GM19043 (cell line): ENCODE measurements around the gene CEP55.
"Not testable (repeated sequence)": the region's sequence is repeated elsewhere in the genome, so short reads cannot be mapped to it uniquely, and the experiment has no call there.

ENCODE experiments used
- ATAC-seq: cut with Tn5 transposase; IDR thresholded peaks from one replicate; pipeline ENCODE4 v1.9.1; 2021; ENCODE audit warnings: low read depth; ENCODE audit not compliant: unreplicated experiment

Gene CEP55

GRCh38 chr10:93505075-93505474 is 8.7 kb downstream of the CEP55 start:
- ATAC-seq, result no peak

DNA sequence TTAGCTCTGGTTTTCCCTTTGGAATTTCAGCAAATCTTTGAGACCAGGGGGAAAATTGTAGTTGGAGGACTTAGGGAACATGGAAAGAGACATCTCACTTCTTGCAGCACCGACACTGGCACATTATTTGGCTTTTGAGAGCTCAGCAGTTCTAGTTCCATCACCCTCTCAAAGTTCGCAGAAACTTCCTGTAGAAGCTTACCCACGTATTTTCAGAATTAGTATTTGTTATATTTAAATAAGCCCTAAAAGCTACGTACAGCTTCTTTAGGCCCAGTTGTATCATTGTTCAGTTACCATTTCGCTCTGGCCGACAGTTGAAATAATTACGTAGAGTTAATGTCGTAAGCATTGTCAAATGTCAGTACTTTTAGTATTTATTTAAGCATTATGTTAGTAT is 13.4 kb downstream of the CEP55 start:
- no peak for ATAC-seq

DNA sequence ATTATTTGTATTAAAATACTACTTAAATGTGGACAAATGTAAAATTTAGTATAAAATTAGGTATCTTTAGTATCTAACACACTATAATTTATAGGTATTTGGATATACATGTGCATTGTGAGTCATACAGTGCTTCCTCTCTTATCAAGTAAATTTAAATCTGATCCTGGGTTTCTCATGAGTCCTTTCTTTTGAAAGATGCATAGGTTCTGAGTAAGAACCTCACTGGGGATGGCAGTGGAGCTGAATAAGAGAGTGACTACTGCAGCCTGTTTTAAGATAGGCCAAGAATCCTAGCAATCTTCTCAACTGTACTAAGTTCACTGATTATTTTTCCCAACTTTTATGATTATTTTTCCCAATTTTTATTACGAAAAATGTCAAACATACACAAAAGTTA is 16.2 kb downstream of the CEP55 start:
- no peak for ATAC-seq

GRCh38 chr10:93513091-93513490 is 16.7 kb downstream of the CEP55 start:
- ATAC-seq, result no peak

DNA sequence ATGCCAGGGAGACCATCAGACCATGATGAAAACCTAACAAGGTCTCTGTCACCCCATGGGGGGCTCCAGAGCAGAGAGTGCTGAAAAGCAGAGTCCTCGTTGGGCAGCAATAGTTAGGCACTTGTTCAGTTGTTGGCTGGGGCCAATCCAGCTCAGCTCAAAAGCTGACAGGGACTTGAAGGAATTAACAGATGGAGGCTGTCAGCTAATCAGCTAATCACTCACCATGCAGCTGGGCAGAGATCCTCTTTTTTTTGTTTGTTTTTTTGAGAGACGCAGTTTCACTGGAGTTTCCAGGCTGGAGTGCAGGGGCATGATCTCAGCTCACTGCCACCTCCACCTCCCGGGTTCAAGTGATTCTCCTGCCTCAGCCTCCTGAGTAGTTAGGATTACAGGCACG is 18.1 kb downstream of the CEP55 start:
- ATAC-seq, result no peak

GRCh38 chr10:93515071-93516005 is 18.9 kb downstream of the CEP55 start:
- no peak for ATAC-seq

GRCh38 chr10:93516006-93516380 is 19.6 kb downstream of the CEP55 start:
- ATAC-seq, result no peak

- ATAC-seq, result no peak
These were observed 22.1 kb downstream of the CEP55 start for GRCh38 chr10:93518531-93518930.

GRCh38 chr10:93535293-93535692 is 38.9 kb downstream of the CEP55 start:
- ATAC-seq, result no peak

GRCh38 chr10:93540871-93541270 is 44.5 kb downstream of the CEP55 start:
- ATAC-seq, result not testable (repeated sequence)

DNA sequence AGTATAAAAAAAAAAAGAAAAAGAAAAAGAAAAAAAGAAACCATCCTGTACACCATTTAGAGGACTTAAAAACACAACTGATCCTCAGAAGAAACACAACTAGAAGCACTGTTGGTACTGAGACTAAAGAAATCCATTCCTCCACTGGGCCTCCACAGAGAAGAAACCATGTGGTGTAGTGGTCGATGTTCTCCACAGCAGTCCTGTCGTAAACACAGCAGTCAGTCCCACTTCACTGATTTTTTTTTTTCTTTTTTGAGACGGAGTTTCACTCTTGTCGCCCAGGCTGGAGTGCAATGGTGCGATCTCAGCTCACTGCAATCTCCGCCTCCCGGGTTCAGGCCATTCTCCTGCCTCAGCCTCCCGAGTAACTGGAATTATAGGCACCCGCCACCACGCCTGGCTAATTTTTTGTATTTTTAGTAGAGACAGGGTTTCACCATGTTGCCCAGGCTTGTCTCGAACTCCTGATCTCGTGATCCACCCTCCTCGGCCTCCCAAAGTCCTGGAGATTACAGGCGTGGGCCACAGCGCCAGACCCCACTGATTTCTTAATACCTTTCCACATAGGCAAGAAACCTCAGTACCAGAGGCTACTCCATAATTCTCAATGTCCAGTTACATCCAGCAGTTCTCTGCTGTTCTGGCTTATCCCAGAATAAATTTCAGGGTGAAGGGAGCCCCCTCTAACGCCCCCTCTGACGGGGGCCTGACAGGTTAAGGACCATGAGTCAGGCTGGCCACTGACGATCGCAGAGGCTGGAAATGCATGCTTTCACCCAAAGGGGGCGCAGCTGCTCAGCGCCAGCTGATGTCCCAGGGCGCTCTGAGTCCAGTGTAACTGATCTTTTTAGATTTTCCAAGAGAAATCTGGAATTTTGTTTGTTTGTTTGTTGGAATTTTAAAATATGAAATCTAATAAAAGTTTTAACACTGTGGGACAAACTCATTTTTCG is 45.3 kb downstream of the CEP55 start:
- ATAC-seq, result no peak

DNA sequence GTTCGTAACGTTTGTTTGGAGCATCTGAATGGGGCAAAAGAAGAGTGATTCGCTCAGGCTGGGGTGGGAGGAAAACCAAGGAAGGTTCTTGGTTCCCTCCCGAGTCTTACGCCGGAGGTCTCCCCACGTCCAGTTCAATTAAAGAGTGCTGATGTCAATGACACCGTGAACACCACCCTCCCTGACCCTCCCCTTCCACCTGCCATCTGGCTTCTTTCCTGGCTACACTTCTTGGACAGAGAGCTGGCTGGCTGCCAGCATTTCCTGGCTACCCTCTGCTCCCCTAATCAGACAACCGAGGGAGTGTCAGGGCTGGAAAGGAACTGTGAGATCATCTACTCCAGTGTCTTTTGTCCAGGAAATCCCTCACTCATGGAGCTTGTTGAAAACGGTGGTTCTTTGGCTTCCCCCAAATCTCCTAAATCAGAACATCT is 46.0 kb downstream of the CEP55 start:
- ATAC-seq, result no peak

DNA sequence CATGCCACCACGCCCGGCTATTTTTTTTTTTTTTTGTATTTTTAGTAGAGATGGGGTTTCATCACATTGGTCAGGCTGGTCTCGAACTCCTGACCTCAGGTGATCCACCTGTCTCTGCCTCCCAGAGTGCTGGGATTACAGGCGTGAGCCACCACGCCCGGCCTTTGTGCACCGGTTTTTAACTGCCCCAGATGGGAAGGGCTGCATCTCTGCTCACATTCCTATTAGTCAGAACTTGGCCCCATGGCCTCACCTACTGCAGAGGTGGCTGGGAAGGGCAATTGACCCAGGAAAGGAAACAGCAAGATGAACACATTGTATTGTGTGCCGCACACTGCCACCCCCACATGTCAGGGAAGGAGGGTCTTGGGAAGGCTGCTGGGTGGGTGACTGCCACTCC is 50.6 kb downstream of the CEP55 start:
- ATAC-seq, result not testable (repeated sequence)

- ATAC-seq, result no peak
These were observed 51.1 kb downstream of the CEP55 start for GRCh38 chr10:93547522-93547921.

GRCh38 chr10:93548376-93549071 is 52.1 kb downstream of the CEP55 start:
- no peak for ATAC-seq

- ATAC-seq, result no peak
These were observed 54.2 kb downstream of the CEP55 start for GRCh38 chr10:93550606-93551005.

DNA sequence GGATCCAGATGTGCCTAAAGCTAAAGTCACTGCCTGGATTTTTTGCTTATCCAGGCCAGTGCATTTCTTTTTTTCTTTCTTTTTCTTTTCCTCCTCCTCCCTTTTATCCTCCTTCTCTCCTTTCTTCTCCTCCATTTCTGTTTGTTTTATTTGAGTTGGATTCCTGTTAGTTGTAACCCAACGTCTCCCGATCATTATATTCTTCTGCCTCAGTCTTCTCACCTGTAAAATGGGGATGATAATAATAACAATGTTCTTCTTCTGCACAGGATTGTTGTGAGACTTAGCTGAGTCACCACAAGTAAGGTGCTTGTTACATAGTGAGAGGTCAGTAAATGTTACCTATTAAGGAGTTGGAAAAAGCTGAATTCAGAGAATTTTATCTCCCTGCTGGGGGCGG is 56.4 kb downstream of the CEP55 start:
- no peak for ATAC-seq

- ATAC-seq, result no peak
These were observed 57.3 kb downstream of the CEP55 start for GRCh38 chr10:93553482-93554315.

GRCh38 chr10:93554316-93554663 is 57.9 kb downstream of the CEP55 start:
- ATAC-seq, result no peak
